Tibial nerve (tissue), 4 donors: ENCODE results near the gene SGK1. TPM values are rescaled to one million over a fixed set of nuclear protein-coding genes. Genes with fewer than 3 reads are reported as not detected.

Source experiments
- DNase-seq, 2 donors: peaks; one replicate each; pipeline ENCODE4 v3.0.0-alpha.2; 2019; ENCODE audit warnings: low spot score in 2 of 2
- H3K27ac ChIP-seq, 4 donors: fragments of 200-600 bp; sonication (generic) in 3 of 4; one replicate each; pipeline ENCODE4 v1.5.1; 2017 to 2019; ENCODE audit warnings: mild to moderate bottlenecking in 1 of 4
- H3K27me3 ChIP-seq, 2 donors: fragments of 200-600 bp; sonication (generic) in 1 of 2; one replicate each; pipeline versions ENCODE4 v1.5.1 to v1.6.0; 2017 to 2019
- H3K36me3 ChIP-seq, 3 donors: fragments of 200-600 bp; sonication (generic); one replicate each; pipeline ENCODE4 v1.5.1; 2018 to 2019
- H3K4me1 ChIP-seq, 4 donors: fragments of 200-600 bp; sonication (generic) in 3 of 4; one replicate each; pipeline ENCODE4 v1.5.1; 2017 to 2019
- H3K4me3 ChIP-seq, 4 donors: fragments of 200-600 bp; sonication (generic) in 3 of 4; one replicate each; pipeline ENCODE4 v1.5.1; 2017 to 2019; ENCODE audit warnings: mild to moderate bottlenecking in 1 of 4, moderate library complexity in 1 of 4
- H3K9me3 ChIP-seq, 4 donors: fragments of 200-600 bp; sonication (generic) in 3 of 4; one replicate each; pipeline ENCODE4 v1.5.1; 2017 to 2019
- EP300 ChIP-seq, 2 donors: sonication (generic); formaldehyde crosslinking; IDR thresholded peaks; one replicate each; pipeline ENCODE4 v1.6.1; 2017; ENCODE audit warnings: antibody characterized with exemption in 2 of 2, mild to moderate bottlenecking in 1 of 2
- POLR2A ChIP-seq, 2 donors: fragments of 450-650 bp; IDR thresholded peaks; one replicate each; pipeline ENCODE4 v1.6.1; 2017; ENCODE audit warnings: antibody characterized with exemption in 2 of 2, mild to moderate bottlenecking in 2 of 2, moderate library complexity in 2 of 2
- whole genome bisulfite sequencing, 2 donors: methylation state at CpG; one replicate each; pipeline ENCODE4 v1.1.5; 2018; 5-methylcytosine and 5-hydroxymethylcytosine counted together
- total RNA-seq, 4 donors: library from RNA; depleted of rRNA; stranded (reverse); fragments of >200 nt; gene quantifications; one replicate each; pipeline ENCODE4 v1.1.0, GENCODE V29; 2016
- TF ChIP-seq, protein P1 (sequence below), 5 experiments: fragments of 200-600 bp in 3 of 5; fragments of 450-650 bp in 2 of 5; sonication (generic) in 3 of 5; IDR thresholded peaks; one replicate each; pipeline ENCODE4 v1.5.1; 2016 to 2019; ENCODE audit warnings: antibody characterized with exemption in 5 of 5, mild to moderate bottlenecking in 3 of 5, moderate library complexity in 2 of 5

SGK1 gene
- total RNA-seq, 4 donors from 2014 or later, result 103 to 127 (median 116) TPM

DNA sequence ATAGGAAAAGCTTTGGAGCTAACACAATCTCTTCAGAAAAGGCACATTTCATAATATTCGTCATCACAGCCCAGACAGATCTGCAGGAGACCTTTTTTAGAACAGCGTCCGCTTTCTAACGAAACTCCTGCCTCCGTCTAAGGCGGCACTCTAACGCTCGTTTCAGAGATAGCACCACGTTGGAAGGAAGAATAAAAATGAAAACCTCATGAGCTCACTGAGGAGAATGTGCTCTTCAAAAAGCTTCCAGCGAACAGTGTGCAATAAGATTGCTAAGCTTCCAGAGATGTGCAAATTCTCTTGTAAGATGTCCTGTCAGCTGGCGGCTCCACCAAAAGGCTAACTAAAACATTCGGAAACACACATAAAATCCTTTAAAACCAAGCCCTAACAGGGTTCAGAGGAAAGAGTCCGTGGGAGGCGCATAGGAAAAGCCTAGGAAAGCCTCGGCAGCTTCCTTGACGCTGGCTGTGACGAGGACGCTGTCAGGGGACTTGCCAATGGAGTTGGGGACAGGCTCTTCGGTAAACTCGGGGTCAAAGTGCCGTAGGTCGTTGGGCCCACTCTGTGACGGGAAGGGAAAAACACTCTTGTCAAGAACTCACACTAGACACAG is 147.9 kb downstream of the SGK1 start:
- peaks cover 0 to 60% (median 18%) of the 10 kb centered on the region in 3 donors for H3K36me3 ChIP-seq
- peaks cover 0 to 12% (median 0%) of the 10 kb centered on the region in 4 donors for H3K4me1 ChIP-seq
- H3K27ac ChIP-seq, result peak overlapping the region in 1 of 4 donors; percentile 96
- H3K4me3 ChIP-seq, result peak overlapping the region in 3 of 4 donors; percentile 7 to 88 (median 18)
- H3K9me3 ChIP-seq, result no peaks in the 10 kb centered on the region
- no peaks in the 10 kb centered on the region for H3K27me3 ChIP-seq
- TF ChIP-seq, protein P1, sequence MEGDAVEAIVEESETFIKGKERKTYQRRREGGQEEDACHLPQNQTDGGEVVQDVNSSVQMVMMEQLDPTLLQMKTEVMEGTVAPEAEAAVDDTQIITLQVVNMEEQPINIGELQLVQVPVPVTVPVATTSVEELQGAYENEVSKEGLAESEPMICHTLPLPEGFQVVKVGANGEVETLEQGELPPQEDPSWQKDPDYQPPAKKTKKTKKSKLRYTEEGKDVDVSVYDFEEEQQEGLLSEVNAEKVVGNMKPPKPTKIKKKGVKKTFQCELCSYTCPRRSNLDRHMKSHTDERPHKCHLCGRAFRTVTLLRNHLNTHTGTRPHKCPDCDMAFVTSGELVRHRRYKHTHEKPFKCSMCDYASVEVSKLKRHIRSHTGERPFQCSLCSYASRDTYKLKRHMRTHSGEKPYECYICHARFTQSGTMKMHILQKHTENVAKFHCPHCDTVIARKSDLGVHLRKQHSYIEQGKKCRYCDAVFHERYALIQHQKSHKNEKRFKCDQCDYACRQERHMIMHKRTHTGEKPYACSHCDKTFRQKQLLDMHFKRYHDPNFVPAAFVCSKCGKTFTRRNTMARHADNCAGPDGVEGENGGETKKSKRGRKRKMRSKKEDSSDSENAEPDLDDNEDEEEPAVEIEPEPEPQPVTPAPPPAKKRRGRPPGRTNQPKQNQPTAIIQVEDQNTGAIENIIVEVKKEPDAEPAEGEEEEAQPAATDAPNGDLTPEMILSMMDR (IDR thresholded peaks at IDR 0.05), result no peak
- no peak for TF ChIP-seq EP300 (IDR thresholded peaks at IDR 0.05)
- TF ChIP-seq POLR2A (IDR thresholded peaks at IDR 0.05), result no peak
- no peak for DNase-seq
- WGBS, 2 donors, result 68 to 70% methylated on average over 23 of the region's 23 CpGs

DNA sequence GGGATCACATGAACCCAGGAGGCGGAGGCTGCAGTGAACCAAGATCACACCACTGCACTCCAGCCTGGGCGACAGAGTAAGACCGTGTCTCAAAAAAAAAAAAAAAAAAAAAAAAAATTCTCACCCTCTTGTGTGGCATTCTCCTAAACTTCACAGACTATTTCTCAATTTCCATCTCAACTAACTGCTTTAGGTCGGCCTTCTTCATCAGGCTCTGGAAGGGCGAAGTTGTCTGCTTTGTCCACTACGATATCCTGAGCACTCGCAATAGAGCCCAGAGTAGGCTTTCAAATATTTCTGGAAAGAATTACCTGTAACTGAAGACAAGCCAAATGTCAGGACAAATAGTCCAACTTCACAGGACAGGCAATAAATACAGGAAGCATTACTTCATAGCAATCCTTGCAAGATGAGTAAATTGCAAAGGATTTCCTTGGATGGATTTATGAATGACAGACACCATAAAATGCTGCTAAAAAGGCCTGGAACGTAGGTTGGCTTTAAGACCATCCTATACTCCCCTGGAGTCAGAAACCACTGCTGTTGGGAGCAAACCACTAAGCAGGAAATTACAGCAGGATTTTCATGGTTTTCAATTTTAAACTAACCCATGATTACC is 149.2 kb downstream of the SGK1 start:
- DNase-seq, result no peak
- WGBS, 2 donors, result 92% methylated on average over 8 of the region's 8 CpGs
- Histone ChIP-seq H3K9me3 (no peaks in the 10 kb centered on the region), H3K4me1 (peaks cover 0 to 9% (median 0%) of the 10 kb centered on the region in 4 donors), H3K27me3 (no peaks in the 10 kb centered on the region), H3K27ac (no peak overlapping the region), H3K4me3 (no peak overlapping the region), H3K36me3 (peaks cover 0 to 59% (median 18%) of the 10 kb centered on the region in 3 donors)
- TF ChIP-seq EP300 (IDR thresholded peaks at IDR 0.05) (no peak), POLR2A (IDR thresholded peaks at IDR 0.05) (no peak)
- TF ChIP-seq, protein P1 (IDR thresholded peaks at IDR 0.05), result no peak

DNA sequence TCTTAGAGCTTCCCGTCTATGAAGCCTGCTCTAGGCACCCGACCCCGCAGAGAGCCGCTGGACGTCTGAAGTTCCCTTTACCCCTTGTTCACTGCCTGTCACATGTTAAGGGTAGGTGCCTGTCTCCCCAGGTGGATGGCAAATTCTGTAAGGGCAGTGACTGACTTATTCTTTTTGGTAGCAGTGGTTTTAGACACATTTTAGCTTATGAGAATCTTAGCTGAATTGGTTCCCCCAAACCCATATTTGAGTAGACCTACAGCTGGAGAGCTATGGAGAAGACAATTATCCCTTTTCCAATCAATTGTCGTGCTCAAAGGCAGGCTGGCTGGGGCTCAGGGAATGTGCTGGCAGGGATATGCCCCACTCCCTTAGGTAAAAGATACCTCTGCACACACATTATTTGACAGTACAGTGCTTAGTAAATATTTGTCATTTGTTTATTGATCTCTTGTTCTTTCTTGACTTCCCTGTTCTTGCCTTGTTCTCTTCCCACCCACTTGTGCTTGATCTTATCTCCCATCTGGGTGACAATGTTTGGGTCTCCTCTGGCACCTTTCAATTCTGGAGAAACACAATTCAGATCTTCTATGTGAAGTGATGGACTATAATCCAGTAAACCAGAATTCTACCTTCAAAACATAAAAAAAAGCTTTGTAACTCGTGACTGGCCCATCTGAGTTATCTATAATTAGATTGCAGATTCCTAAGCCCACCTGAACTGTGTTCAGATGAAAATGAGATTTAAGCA is 151.2 kb downstream of the SGK1 start:
- Histone ChIP-seq H3K27ac (no peak overlapping the region), H3K4me1 (no peaks in the 10 kb centered on the region), H3K4me3 (no peak overlapping the region), H3K27me3 (no peaks in the 10 kb centered on the region), H3K9me3 (no peaks in the 10 kb centered on the region), H3K36me3 (peaks cover 0 to 39% (median 8%) of the 10 kb centered on the region in 3 donors)
- TF ChIP-seq EP300 (IDR thresholded peaks at IDR 0.05) (no peak), POLR2A (IDR thresholded peaks at IDR 0.05) (no peak)
- TF ChIP-seq, protein P1 (IDR thresholded peaks at IDR 0.05), result no peak
- DNase-seq, result no peak
- 74 to 87% methylated on average over 7 of the region's 7 CpGs for WGBS, 2 donors

DNA sequence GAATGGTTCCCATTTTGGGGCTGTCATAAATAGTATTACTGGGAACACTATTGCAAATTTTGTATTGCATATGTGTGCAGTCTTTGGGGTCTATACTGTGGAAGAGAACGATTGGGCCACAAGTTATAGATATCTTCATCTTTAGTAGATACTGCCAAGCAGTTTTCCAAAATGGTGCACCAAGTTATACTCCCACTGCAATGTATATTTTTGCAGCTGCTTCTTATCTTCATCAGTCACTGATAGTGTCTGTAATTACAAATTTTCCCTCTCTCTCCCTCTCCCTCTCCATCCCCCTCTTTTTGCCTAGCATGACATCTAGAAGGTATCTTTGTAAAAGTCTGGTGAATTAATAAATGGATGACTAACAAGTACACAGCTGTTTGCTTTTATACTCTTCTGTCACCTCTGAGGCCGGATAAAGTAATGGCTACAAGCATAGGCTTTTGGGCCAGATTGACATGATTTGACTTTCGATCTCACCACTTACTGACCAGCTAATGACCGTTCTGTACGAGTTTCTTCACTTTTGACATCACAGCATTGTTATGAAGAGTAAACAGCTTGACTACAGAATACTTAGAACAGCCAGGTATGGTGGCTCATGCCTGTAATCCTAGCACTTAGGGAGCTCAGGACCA is 152.2 kb downstream of the SGK1 start:
- peaks cover 0 to 29% (median 1%) of the 10 kb centered on the region in 3 donors for H3K36me3 ChIP-seq
- no peak for DNase-seq
- WGBS, 2 donors, result 86 to 87% methylated on average over 5 of the region's 5 CpGs
- H3K9me3 ChIP-seq, result no peaks in the 10 kb centered on the region
- H3K27ac ChIP-seq, result no peak overlapping the region
- H3K4me1 ChIP-seq, result no peaks in the 10 kb centered on the region
- H3K4me3 ChIP-seq, result no peak overlapping the region
- no peaks in the 10 kb centered on the region for H3K27me3 ChIP-seq
- no peak for TF ChIP-seq EP300 (IDR thresholded peaks at IDR 0.05)
- TF ChIP-seq, protein P1 (IDR thresholded peaks at IDR 0.05), result no peak
- no peak for TF ChIP-seq POLR2A (IDR thresholded peaks at IDR 0.05)
